GM23338 (cell line): ENCODE data around the gene NPM3.

Source experiments
- CREB1 ChIP-seq: fragments of 250-450 bp; sonication (Bioruptor Pico); IDR thresholded peaks from 2 replicates; pipeline ENCODE4 v1.5.0; 2020; ENCODE audit warnings: low read depth, mild to moderate bottlenecking, moderate library complexity
- EZH2 ChIP-seq: fragments of 200-600 bp; sonication (generic); IDR thresholded peaks from one replicate; pipeline ENCODE4 v1.8.0; 2017; ENCODE audit warnings: antibody characterized with exemption, mild to moderate bottlenecking, low read depth; ENCODE audit not compliant: unreplicated experiment
- EZH2phosphoT487 ChIP-seq: fragments of 200-600 bp; sonication (generic); IDR thresholded peaks from one replicate; pipeline ENCODE4 v1.8.1; 2018; ENCODE audit warnings: antibody characterized with exemption; ENCODE audit not compliant: unreplicated experiment
- JUNB ChIP-seq: IDR thresholded peaks from one replicate; pipeline ENCODE4 v1.6.1; 2016; ENCODE audit warnings: antibody characterized with exemption; ENCODE audit not compliant: unreplicated experiment
- NANOG ChIP-seq: IDR thresholded peaks from 2 replicates; pipeline ENCODE4 v1.6.1; 2016; ENCODE audit warnings: antibody characterized with exemption, borderline replicate concordance
- POLR2AphosphoS5 ChIP-seq: IDR thresholded peaks from 2 replicates; pipeline ENCODE4 v1.6.1; 2016; ENCODE audit warnings: antibody characterized with exemption, low read depth
- STAT1 ChIP-seq: IDR thresholded peaks from one replicate; pipeline ENCODE4 v1.6.1; 2016; ENCODE audit warnings: antibody characterized with exemption; ENCODE audit not compliant: unreplicated experiment
- TF ChIP-seq, protein P1 (sequence below), 2 experiments: fragments of 200-600 bp in 1 of 2; sonication (generic) in 1 of 2; conservative IDR thresholded peaks; 2 replicates each; pipeline versions ENCODE4 v1.5.1 to v1.6.1; 2016 to 2017; ENCODE audit warnings: antibody characterized with exemption in 2 of 2, low read depth in 2 of 2, mild to moderate bottlenecking in 2 of 2, moderate library complexity in 1 of 2
- TF ChIP-seq, protein P2 (sequence below): IDR thresholded peaks from one replicate; pipeline ENCODE4 v1.6.1; 2018; ENCODE audit warnings: antibody characterized with exemption; ENCODE audit not compliant: unreplicated experiment
- TF ChIP-seq, protein P3 (sequence below): IDR thresholded peaks from 2 replicates; pipeline ENCODE4 v1.6.1; 2016; ENCODE audit warnings: antibody characterized with exemption

DNA sequence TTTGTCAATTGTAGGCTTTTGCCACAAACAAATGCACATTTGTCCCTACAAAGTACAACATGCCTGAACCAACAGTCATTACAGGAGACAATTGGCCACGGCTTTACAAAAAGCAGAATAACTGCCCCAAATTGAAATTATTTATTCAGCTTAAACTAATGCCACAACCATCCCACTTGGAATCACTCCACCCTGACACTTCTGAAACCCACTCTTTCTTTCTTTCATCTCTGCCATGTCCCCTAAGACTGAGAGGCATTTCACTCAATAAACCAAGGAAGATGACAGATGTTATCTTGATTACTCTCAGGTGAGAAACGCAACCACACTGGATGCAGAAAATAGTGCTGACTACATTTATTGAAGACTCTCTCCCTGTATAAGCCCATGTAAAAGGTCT is 2.6 kb upstream of the NPM3 start:
- TF ChIP-seq, protein P1, sequence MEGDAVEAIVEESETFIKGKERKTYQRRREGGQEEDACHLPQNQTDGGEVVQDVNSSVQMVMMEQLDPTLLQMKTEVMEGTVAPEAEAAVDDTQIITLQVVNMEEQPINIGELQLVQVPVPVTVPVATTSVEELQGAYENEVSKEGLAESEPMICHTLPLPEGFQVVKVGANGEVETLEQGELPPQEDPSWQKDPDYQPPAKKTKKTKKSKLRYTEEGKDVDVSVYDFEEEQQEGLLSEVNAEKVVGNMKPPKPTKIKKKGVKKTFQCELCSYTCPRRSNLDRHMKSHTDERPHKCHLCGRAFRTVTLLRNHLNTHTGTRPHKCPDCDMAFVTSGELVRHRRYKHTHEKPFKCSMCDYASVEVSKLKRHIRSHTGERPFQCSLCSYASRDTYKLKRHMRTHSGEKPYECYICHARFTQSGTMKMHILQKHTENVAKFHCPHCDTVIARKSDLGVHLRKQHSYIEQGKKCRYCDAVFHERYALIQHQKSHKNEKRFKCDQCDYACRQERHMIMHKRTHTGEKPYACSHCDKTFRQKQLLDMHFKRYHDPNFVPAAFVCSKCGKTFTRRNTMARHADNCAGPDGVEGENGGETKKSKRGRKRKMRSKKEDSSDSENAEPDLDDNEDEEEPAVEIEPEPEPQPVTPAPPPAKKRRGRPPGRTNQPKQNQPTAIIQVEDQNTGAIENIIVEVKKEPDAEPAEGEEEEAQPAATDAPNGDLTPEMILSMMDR (conservative IDR thresholded peaks at IDR 0.05; ENCODE audit: low read depth in 2 of 2): no peak
- TF ChIP-seq, protein P2, sequence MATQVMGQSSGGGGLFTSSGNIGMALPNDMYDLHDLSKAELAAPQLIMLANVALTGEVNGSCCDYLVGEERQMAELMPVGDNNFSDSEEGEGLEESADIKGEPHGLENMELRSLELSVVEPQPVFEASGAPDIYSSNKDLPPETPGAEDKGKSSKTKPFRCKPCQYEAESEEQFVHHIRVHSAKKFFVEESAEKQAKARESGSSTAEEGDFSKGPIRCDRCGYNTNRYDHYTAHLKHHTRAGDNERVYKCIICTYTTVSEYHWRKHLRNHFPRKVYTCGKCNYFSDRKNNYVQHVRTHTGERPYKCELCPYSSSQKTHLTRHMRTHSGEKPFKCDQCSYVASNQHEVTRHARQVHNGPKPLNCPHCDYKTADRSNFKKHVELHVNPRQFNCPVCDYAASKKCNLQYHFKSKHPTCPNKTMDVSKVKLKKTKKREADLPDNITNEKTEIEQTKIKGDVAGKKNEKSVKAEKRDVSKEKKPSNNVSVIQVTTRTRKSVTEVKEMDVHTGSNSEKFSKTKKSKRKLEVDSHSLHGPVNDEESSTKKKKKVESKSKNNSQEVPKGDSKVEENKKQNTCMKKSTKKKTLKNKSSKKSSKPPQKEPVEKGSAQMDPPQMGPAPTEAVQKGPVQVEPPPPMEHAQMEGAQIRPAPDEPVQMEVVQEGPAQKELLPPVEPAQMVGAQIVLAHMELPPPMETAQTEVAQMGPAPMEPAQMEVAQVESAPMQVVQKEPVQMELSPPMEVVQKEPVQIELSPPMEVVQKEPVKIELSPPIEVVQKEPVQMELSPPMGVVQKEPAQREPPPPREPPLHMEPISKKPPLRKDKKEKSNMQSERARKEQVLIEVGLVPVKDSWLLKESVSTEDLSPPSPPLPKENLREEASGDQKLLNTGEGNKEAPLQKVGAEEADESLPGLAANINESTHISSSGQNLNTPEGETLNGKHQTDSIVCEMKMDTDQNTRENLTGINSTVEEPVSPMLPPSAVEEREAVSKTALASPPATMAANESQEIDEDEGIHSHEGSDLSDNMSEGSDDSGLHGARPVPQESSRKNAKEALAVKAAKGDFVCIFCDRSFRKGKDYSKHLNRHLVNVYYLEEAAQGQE: no peak
- TF ChIP-seq CREB1: no peak
- no peak for TF ChIP-seq POLR2AphosphoS5
- no peak for TF ChIP-seq EZH2
- no peak for TF ChIP-seq STAT1
- no peak for TF ChIP-seq EZH2phosphoT487
- TF ChIP-seq, protein P3, sequence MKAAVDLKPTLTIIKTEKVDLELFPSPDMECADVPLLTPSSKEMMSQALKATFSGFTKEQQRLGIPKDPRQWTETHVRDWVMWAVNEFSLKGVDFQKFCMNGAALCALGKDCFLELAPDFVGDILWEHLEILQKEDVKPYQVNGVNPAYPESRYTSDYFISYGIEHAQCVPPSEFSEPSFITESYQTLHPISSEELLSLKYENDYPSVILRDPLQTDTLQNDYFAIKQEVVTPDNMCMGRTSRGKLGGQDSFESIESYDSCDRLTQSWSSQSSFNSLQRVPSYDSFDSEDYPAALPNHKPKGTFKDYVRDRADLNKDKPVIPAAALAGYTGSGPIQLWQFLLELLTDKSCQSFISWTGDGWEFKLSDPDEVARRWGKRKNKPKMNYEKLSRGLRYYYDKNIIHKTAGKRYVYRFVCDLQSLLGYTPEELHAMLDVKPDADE: no peak
- TF ChIP-seq NANOG: no peak
- TF ChIP-seq JUNB: no peak
